Stimulated activated CD4-positive, alpha-beta T cell treated with anti-CD3 and anti-CD28 coated beads, TNF-alpha, amount 100 ng/mL, for 4 hours (primary cell): Measurements from ENCODE around the gene MAP3K20.
"Not testable (repeated sequence)": the region's sequence is repeated elsewhere in the genome, so short reads cannot be mapped to it uniquely, and the experiment has no call there.

Source experiments
- DNase-seq, 3 experiments: peaks; one replicate each; pipeline ENCODE4 v3.0.0-alpha.2; 2020; ENCODE audit warnings: low read depth in 3 of 3

The MAP3K20 gene

DNA sequence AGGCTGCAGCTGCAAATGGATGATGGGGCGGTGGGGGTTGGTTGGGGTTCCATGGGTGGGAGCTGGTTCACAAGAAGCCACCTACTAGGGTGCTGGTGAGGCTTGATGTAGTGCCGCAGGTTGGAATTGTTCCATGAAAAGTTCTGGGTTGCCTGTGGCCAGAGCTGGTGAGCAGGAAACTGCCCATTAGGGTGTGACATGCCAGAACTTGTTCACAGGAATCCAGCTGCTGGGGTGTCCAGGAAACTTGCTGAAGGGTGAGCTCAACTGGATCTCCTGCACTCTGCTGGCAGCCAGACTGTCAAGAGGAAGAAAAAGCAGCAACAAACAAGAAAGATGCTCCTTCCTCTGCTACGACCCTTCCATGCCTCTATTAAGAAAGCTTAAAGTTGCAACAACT is 48.8 kb downstream of the MAP3K20 start:
- no peak for DNase-seq

DNA sequence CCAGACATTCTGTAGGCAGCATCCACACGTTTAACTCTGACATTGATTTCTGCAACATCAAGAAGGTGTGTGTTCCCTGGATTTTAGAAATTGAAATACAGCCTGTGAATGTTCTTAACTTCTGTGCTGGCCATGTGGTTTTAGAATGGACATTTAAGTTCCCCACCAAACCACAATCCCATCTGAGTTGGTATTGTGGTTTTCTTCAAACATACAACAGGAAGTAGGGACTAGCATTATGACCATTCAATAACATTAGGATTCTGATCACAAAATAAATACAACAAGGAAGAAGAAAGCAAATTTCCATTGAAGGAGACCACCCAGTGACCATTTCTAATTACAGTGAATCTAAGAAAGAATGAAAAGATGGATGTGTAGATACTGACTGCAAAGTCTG is 51.2 kb downstream of the MAP3K20 start:
- no peak for DNase-seq

DNA sequence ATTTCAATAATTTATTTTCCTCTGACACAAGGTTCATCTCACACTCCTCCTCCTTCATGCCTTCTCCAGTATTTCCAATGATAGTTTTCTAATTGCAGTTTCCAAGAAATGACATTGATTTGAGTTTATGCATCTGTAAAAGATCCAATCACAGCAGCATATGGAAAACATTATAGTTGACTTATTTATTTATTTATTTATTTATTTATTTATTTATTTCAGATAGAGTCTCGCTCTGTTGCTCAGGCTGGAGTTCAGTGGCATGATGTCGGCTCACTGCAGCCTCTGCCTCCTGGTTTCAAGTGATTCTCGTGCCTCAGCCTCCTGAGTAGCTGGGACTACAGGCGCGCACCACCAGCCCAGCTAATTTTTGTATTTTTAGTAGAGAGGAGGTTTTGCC is 52.5 kb downstream of the MAP3K20 start:
- DNase-seq: not testable (repeated sequence)

DNA sequence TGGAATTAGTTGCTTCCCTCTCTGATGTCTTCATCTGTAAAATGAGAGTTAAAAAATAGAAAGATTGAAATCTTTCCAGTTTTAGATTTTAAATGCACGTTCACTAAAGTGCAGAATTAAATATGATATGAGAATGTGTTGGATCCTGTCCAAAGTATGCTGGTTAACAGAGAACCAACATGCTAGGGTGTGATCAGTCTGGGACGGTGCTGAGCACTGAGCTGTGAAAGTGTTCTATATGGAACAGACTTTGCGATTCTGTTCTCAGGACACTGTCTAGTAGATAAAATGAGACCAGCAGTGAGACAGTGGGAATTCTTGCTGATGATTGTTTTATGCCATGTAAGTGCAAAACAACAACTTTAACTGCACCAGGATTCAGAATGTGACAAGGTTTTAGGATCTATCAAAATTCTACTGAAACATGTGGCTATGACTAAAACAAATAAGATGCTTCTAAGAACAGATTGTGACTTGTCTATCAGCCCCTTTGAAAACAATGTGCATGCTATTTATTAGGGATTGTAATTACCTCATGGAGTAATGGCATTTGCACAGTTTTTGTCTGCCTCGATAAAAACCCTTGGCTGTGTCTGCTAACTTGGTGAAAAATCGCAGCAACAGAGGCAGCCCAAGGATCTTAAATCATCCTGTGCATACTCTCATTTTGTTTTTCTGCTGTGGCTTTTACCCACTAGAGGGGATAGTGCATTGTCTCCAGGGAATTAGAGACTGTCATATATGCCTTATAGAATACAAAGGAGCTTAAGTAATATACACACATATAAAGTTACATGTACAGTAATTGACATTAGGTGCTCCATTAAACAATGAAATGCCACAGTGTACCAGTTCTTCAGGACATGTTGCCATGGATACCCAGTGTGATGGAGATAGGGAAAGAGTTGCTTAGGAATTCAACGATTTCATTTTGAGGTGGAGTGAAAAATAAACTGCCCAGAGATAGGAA is 55.1 kb downstream of the MAP3K20 start:
- no peak for DNase-seq

DNA sequence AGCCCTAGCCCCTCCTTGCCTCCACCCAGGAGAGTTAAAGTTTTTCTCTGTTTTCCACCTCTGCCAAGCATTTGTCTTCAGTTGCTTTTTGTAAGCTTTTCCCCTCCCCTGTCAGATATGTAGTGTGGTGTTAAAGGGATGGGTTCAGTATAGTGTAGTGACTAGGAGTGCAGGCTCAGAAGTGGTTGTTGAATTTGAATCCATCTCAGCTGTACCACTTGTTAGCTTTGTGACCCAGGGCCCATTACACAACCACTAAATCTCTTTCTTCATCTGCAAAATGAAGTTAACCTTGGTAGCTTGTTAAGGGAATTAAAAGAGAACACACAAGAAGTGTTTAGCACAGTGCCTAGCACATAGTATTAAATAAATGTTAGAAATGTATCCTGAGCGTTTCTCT is 56.9 kb downstream of the MAP3K20 start:
- no peak for DNase-seq

DNA sequence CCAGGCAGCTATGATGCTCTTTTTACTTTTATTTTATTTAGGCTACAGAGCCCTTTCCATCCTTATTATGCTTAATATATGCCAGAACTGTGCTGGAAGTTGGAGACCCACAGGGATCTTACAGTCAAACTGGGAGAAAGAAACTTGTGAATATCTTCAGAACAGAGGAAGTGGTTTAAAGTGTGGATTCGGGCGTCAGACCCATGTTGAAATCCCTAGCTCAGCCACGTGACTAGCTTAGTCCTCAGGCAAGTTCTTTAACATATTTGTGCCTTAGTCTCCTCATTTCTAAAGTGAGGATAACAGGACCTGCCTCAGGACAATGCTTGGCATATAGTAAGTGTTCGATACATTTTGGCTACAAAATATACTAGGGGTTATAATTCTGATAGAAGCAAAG is 59.1 kb downstream of the MAP3K20 start:
- DNase-seq: no peak

DNA sequence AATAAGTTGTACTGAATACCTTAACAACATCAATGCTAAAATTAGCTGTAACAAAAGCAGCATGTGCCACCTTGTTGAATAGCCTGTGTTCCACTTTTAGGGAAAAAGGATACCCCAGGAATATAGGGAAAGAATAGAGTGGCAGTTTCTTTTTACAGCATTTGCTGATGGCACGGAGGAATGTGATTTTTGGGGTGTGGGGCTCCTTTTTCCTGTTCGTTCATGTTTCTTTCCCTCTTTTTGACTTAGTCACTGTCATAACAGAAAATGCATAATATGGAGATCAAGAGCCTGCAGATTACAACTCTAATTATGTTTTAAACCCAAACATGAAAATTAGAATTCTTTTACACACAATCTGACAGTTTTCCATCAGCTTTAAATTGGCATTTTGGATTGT is 60.4 kb downstream of the MAP3K20 start:
- DNase-seq: no peak

DNA sequence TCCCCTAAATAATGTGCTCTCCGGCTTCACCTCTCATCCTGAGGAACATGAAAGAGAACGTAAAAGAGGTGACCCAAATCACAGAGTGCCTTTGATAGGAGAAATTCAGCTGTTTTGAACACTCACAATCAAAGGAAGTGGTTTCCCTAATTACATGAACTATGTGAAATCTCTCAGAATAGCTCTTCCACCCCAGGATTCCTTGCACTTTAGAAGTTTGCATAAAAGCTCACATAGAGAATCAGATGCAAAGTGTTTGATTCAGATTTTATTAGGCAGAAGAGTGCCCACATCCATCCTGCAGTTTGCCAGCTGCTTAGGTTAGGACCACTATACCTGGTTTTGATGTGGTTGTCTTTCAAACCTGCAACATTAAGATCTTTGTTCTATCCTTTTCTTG is 61.0 kb downstream of the MAP3K20 start:
- no peak for DNase-seq

DNA sequence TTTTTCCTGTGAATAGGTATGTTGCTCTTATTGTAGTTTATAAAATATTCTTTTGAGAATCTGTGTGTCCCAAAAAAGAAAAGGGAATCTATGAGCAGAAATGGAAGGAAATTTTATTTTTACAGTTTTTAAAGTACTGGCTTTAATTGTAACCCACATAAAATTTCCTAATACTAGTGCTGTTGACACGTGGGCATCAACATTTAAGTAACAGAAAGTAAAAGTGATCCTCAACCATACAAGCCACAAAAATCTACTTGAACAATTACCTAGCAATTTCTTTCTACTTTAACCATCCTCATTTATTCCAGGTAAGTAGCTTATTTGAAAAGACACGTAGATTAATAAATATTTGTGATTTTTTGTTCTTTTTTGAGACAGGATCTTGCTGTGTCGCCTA is 62.0 kb downstream of the MAP3K20 start:
- no peak for DNase-seq

DNA sequence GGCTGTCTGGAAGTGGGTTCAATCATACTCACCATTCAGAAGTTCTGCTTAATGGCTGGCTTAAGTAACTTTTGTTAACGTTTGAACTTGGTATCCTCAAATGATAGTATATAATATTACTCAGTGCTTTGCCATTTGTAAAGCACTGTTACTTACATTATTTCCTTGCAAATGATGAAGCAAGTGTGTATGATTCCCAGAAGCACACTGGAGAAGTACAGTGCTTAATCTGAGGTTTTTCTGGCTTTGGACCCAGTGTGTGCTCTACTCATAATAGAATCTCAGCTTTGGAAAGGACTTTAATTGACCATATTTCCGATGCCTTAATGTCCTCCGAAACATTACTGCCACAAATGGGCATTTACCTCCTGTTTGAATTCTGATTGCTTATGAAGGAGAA is 63.3 kb downstream of the MAP3K20 start:
- no peak for DNase-seq

DNA sequence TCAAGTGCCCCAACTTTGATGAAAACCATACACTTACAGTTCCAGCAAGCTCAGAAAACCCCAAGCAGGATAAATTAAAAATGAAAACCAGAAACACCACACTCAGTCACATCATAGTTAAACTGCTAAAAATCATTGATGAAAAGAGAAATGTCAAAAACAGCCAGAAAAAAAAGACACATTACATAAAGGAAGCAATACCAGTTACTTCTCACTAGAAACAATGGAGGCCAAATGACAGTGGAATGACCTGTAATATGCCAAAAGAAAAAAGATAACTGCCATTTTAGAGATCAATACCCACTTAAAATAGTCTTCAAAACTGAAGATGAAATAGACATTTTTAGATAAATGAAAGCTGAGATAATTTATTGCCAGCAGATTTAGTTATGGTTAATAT is 66.0 kb downstream of the MAP3K20 start:
- no peak for DNase-seq

DNA sequence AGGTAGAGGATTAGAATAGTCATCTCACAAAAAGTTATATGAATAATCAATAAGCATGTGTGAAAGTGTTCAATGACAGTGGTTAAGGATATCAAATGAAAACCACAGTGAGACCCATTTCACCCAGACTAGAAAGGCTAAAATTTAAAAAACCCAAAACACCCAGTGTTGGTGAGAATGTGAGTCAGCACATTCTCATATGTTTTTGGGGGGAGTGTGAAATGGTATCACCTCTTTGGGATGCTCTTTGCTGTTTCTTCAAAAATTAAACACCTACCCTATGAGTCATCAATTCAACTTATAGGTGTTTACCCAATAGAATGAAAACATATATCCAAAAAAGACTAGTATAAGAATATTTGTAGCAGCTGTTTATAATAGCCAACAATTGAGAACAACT is 69.8 kb downstream of the MAP3K20 start:
- DNase-seq: no peak

DNA sequence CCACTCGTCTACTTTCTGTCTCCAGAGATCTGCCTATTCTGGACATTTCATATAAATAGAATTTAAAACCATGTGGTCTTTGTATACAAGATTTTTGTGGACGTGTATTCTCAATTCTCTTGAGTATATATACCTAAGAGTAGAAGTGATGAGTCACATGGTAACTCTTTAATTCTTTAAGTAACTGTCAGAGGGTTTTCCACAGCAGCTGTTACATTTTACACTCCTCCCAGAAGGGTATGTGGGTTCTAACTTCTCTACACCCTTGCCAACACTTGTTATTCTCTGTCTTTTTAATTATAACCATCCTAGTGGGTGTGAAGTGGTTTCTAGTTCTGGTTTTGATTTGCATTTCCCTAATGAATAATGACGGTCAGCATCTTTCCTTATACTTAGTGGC is 70.9 kb downstream of the MAP3K20 start:
- DNase-seq: no peak

DNA sequence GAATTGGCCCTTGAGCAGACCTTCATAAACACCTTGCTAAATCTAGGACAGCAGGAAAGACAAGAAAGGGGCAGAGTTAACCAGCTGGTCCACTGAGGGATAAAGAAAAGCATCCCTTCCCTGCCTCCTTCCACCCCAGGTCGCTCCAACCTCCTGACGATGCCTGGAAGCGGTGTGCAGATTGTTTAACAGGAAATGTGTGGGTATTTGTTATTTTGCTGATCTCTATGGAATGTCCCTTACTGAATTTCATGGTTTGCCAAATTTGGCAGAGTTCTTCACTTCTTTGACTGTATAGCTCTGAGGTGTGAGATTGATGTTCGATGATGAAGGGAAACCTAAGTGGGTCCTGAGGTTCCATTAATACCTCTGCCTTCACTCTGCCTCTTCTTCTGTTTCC is 72.9 kb downstream of the MAP3K20 start:
- DNase-seq: no peak

DNA sequence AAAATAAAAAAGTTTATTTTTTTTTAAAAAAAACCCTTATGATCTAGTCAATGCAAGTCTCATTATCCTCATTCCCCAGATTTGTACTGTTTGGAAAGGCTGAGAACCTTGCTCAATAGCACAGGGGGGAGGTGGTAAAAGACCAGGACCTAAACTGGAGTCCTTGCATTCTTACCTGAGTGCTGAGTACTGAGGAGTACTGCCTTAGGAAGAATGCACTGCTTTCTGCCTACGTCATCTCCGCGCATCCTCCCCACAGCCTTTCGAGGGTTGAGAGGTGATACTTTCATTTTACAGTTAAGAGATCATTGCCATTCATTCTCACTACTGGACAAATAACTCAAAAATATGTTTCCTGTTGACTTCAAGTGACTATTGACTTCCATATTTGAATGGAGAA is 73.8 kb downstream of the MAP3K20 start:
- peak in 2 of 3 experiments; percentile 1 to 9 for DNase-seq

DNA sequence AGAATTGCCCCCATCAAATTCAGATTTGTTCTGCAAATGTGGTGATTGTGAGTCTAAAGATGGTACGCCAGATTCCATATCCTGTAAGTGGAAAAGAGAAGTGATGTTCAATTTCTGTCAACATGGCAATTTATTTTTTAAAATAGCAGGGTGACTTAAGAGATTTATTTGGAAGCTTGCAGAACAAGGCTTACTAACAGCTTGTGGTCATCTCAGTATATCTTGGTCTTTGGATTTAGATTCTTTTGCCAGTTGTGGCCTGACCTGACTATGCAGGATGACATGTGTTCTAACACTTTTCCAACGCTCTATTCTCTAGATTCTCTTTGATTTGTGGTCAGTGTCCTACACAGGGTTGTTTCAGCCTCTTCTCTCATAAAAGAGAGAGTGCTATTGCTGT is 74.4 kb downstream of the MAP3K20 start:
- no peak for DNase-seq

DNA sequence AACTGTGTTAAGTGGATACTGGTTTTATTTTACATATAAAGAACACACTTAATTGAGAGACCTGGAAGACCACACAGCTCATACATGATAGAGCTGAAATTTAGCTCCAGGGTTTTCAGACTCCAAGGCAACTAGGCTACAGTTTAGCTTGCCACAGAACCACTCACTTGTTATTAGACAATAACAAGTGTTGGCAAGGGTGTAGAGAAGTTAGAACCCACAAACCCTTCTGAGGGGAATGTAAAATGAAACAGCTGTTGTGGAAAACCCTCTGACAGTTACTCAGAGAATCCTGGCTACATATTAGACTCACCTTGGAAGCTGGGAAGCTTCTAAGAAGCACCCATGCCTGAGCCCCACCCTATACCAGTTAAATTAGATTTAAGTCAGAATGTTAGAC is 75.3 kb downstream of the MAP3K20 start:
- no peak for DNase-seq

DNA sequence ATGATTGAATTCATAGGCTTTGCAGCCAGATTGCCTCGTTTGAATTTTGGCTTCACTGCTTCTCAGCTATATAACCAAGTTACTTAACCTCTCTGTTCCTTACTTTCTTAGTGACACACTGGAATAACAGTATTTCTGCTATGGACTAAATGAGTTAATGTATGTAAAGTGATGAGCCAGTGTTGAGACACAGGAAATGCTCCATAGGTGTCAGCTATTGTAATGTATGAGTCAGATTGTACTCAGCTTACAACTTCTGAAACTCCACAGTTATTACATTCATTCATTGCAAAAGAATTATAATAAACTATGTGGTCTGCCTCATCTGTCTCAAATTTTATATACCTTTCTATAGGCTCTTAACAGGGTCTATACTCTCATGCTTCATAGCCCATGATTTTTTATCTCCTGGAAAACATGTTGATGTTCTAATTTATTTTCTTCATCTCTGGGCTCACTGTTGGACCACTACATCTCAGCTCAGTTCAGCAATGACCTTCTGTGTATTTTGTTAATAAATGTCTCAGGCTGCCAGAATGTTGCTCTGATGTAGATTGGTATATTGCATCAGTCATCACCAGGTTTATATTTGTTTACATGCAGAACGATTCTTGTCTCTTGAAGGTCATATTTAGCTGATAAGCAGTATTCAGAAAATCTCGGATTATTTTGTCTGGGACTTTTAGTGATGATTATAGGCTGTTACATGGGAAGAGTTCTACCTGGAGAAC is 76.2 kb downstream of the MAP3K20 start:
- no peak for DNase-seq

DNA sequence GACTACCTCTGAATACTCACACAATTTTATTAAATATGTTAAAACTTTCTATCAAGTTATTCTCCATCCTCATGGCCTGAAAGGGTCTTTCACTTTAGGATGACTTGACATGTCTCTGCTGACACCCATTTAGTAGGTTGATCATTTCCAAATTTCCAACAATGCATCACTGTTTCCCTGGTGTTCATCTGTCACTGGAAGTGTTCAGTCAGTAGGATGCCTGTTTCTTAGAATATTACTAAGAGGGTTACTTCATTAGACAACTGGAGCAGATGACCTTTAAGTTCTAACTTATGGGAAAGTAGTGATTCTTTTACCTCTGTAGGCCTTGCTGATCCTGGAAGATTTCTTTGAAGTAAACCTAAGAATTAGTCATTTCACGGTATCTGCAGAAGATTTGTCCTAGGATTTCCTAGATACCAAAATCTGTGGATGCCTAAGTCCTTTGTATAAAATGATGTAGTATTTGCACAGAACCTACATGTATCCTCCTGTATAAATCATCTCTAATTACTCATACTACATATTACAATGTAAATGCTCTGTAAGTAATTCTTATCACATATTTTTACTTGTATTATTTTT is 77.7 kb downstream of the MAP3K20 start:
- DNase-seq: no peak

DNA sequence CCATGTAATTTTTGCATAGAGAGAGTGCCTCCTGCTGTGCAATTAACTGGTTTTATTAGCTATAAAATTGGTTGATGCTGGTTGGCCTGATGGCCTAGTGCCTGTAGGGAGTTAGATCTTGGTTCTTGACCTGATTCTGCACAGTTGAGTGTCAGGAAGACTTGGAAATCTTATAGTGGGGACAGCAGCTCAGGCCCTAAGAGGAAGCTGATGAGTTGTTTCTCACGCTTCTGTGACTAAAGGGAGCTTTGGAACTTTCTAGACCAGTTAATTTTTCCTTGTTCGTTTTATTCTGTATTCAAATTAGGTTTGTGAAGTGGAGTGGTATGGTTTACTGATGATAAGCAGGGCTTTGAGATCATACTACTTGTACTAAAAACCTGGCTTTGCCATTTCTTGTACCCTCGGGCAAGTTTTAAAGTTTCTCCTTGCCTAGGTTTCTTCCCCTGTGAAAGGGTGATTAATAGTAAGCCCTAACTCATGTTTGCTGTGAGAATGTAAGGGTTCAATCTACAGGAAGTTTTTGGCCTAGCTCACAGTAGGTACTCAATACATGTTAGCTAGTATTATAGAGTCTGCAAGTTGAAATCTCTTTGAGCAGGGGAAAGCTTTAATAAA is 82.1 kb downstream of the MAP3K20 start:
- DNase-seq: no peak

DNA sequence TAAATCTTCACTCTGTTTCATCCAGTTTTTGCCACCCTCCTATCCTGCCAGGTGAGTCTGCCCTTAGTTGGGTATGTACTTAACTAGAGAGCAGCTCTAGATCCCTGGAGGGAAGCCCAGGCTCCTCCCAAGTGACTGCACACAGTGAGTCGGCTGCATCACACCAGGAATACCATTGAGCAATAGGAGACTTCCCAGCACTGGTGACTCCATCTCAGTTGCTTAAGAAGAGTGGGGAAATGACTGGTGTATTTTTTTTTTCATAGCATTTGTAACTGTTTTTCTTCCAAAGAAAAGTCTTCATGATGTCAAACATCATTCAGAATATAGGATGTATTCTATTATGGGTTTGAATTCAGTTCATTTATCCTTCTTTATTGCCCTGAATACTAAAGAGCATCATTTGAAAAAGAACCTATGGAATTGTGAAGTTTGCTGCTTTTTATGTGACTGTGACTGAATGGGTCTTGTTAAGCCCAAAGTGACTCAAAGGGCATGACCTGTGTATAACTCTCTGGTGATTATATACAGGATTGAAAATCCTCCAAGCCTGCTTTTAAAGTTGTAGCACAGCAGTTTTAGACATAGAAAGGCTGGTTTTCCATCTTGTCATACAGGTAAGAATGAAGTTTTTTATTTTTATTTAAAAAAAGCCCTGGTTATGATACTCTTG is 84.3 kb downstream of the MAP3K20 start:
- DNase-seq: no peak

DNA sequence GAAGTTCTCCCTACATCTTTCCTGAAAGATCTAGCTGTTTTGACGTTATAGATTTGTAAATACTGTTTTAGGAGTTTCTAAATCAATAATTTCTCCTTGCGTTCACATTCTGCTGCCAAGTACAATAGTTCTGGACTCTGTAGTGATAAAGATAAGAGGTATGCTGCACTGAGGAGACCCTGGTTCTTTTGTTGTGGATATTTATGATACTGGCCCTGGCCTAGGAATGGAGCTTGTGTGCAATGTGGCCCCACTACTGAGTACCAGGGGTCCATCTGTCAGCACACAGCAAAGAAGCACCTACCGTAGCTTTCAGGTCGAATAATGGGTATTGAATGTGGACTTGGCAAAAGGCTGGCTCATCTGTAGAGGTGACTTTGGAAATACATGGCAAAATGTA is 85.0 kb downstream of the MAP3K20 start:
- DNase-seq: no peak
